ENCODE results near the gene SAC3D1. TPM values are rescaled to one million over a fixed set of nuclear protein-coding genes. Genes with fewer than 3 reads are reported as not detected.
"Not testable (repeated sequence)": the region's sequence is repeated elsewhere in the genome, so short reads cannot be mapped to it uniquely, and the experiment has no call there.

SAC3D1 gene
- polyA plus RNA-seq, 1 donor from 2014 or later = 7.2 TPM

DNA sequence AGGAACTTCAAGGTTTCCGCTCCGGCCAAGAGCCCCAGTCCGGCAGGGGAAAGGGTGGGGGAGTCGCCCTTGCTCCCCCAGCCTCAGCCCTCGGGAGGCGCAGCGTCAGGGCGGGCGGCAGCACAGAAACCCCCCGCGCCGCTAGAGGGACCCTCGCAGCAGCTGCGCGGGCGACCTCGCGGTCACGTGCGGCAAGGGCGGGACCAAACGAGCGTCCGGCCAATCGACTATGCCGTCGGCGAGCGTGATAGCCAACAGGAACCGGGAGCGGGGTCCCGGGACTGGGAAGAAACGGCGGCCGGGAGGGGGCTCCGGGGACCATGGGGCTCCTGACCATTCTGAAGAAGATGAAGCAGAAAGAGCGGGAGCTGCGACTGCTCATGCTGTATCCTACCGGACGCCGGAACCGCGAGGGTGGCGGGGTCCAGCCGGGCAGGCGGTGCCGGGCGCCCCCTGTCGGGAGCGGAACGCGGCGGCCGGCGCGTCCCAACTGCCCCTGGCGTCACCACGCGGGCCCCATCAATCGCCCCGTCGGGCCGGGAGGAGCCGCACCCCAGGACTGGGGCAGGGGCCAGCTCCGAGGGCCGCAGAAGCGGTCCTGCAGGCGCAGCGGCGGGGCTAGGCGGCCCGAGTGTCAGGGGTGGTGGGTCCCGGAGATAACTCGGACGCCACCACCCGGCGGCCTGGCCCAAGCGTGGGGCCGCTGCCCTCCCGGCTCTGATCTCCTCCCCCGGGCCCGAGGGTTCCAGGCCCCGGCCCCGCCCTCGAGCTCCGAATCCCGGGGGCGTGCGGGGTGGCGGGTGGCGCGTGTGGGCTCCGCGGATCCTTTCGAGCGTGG lies 26.9 kb upstream of the SAC3D1 start, which contains the start of gene ARL2:
ARL2 (plus strand) TSS at position 273 of the 838 bp plus-strand sequence; CDS start at position 321, 48 bp downstream.
- H3K27ac Mint-ChIP-seq = peak within 1 kb of the TSS; percentile 96 to 99 (median 98)
- peaks cover 18 to 24% (median 19%) of the 10 kb centered on the region in 3 donors for H3K4me1 Mint-ChIP-seq
- no peaks in the 10 kb centered on the region for H3K9me3 Mint-ChIP-seq
- no peaks in the 10 kb centered on the region for H3K27me3 Mint-ChIP-seq
- H3K36me3 Mint-ChIP-seq = no peaks in the 10 kb centered on the region
- peak within 1 kb of the TSS; percentile 85 to 98 (median 96) for H3K4me3 Mint-ChIP-seq

DNA sequence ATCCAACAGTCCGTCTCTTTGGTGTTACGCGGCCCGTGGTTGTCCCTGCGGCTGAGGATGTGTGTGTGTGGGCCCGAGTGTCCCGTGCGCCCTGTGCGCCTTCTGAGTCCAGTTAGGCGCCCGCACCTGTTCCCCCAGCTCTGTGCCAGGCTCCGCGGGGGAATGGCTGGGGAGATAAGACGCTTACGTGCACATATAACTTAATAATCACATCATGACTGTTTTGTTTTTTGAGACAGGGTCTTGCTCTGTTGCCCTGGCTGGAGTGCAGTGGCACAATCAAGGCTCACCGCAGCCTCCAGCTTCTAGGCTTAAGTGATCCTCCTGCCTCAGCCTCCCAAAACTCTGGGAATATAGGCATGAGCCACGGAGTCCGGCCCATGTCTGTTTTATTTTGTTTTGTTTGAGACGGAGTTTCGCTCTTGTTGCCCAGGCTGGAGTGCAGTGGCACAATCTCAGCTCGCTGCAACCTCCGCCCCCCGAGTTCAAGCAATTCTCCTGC lies 26.2 kb upstream of the SAC3D1 start:
- peak overlapping the region; percentile 23 to 95 (median 93) for H3K27ac Mint-ChIP-seq
- peaks cover under 1% of the 10 kb centered on the region for H3K36me3 Mint-ChIP-seq
- H3K27me3 Mint-ChIP-seq = no peaks in the 10 kb centered on the region
- H3K4me3 Mint-ChIP-seq = peak overlapping the region; percentile 84 to 95 (median 92)
- H3K4me1 Mint-ChIP-seq = peaks cover 18 to 24% (median 19%) of the 10 kb centered on the region in 3 donors
- no peaks in the 10 kb centered on the region for H3K9me3 Mint-ChIP-seq

- H3K36me3 Mint-ChIP-seq = peaks cover 1% of the 10 kb centered on the region
- no peak overlapping the region for H3K27ac Mint-ChIP-seq
- H3K9me3 Mint-ChIP-seq = no peaks in the 10 kb centered on the region
- no peaks in the 10 kb centered on the region for H3K27me3 Mint-ChIP-seq
- H3K4me3 Mint-ChIP-seq = peak overlapping the region in 1 of 4 donors; percentile 6
- peaks cover 18 to 24% (median 19%) of the 10 kb centered on the region in 3 donors for H3K4me1 Mint-ChIP-seq
Observed at GRCh38 chr11:65016705-65017104, 24.3 kb upstream of the SAC3D1 start.

DNA sequence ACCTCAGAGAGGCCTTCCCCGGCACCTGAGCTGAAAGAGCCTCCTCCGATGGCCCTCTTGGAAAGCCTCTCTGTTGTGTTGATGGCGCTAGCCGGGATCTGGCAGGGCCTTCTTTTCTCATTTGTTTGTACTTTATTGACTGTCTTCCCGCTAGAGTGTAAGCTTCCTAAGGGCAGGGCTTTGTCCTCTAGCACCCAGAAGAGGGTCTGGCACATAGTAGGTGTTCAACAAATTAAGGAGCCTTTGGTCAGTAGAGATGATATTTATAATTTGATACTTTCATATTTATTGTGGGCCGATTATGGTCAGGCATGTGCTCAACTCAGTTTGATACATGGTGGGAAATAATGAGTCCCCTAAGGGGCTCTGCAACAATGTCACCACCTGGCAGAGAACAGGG lies 23.1 kb upstream of the SAC3D1 start:
- no peak overlapping the region for H3K27ac Mint-ChIP-seq
- H3K4me1 Mint-ChIP-seq = peaks cover 17 to 21% (median 18%) of the 10 kb centered on the region in 3 donors
- peak overlapping the region in 2 of 4 donors; percentile 20 to 70 for H3K4me3 Mint-ChIP-seq

GRCh38 chr11:65019824-65020223 lies 21.2 kb upstream of the SAC3D1 start:
- H3K36me3 Mint-ChIP-seq = peaks cover 1% of the 10 kb centered on the region
- no peaks in the 10 kb centered on the region for H3K9me3 Mint-ChIP-seq
- no peaks in the 10 kb centered on the region for H3K27me3 Mint-ChIP-seq
- H3K4me1 Mint-ChIP-seq = peaks cover 9 to 13% (median 13%) of the 10 kb centered on the region in 3 donors
- H3K27ac Mint-ChIP-seq = no peak overlapping the region
- no peak overlapping the region for H3K4me3 Mint-ChIP-seq

More for the DNA sequence above, 23.1 kb upstream of the SAC3D1 start:
- Mint-ChIP-seq H3K9me3 (no peaks in the 10 kb centered on the region), H3K36me3 (peaks cover 1% of the 10 kb centered on the region), H3K27me3 (no peaks in the 10 kb centered on the region)

- no peak overlapping the region for H3K27ac Mint-ChIP-seq
- no peaks in the 10 kb centered on the region for H3K9me3 Mint-ChIP-seq
- peaks cover 1% of the 10 kb centered on the region for H3K36me3 Mint-ChIP-seq
- no peak overlapping the region for H3K4me3 Mint-ChIP-seq
- no peaks in the 10 kb centered on the region for H3K27me3 Mint-ChIP-seq
- H3K4me1 Mint-ChIP-seq = peaks cover 9 to 13% (median 9%) of the 10 kb centered on the region in 3 donors
Observed at GRCh38 chr11:65021003-65021402, 20.0 kb upstream of the SAC3D1 start.

DNA sequence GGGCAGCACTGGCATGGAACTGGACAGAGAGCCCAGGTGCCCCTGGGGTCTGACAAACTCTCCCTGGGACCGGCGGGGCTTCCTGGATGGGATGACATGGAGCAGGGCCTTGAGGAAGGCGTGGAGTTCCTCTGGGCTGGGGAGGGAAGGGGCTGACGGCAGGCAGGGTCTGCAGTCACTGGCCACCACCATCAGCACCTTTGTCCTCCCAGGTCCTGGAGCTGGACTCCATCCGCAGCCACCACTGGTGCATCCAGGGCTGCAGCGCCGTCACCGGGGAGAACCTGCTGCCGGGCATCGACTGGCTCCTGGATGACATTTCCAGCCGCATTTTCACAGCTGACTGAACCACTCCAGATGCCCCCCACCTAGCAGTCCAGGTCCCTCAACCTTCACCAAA lies 19.5 kb upstream of the SAC3D1 start:
- Mint-ChIP-seq H3K27me3 (no peaks in the 10 kb centered on the region), H3K27ac (no peak overlapping the region), H3K4me1 (peaks cover 5 to 9% (median 8%) of the 10 kb centered on the region in 3 donors), H3K4me3 (no peak overlapping the region), H3K9me3 (no peaks in the 10 kb centered on the region), H3K36me3 (peaks cover 1% of the 10 kb centered on the region)

GRCh38 chr11:65023502-65023901 lies 17.5 kb upstream of the SAC3D1 start:
- H3K36me3 Mint-ChIP-seq, H3K27me3 Mint-ChIP-seq, H3K27ac Mint-ChIP-seq, H3K9me3 Mint-ChIP-seq: not testable (repeated sequence)
- Mint-ChIP-seq H3K4me1 (peaks cover 7 to 17% (median 15%) of the 10 kb centered on the region in 3 donors), H3K4me3 (peak overlapping the region in 1 of 4 donors; percentile 11)

- peaks cover 2% of the 10 kb centered on the region for H3K36me3 Mint-ChIP-seq
- H3K4me3 Mint-ChIP-seq = peak overlapping the region; percentile 82 to 95 (median 90)
- H3K9me3 Mint-ChIP-seq = no peaks in the 10 kb centered on the region
- H3K4me1 Mint-ChIP-seq = peaks cover 7 to 17% (median 17%) of the 10 kb centered on the region in 3 donors
- H3K27me3 Mint-ChIP-seq = no peaks in the 10 kb centered on the region
- peak overlapping the region; percentile 84 to 92 (median 86) for H3K27ac Mint-ChIP-seq
Observed at GRCh38 chr11:65026810-65027209, 14.2 kb upstream of the SAC3D1 start.

DNA sequence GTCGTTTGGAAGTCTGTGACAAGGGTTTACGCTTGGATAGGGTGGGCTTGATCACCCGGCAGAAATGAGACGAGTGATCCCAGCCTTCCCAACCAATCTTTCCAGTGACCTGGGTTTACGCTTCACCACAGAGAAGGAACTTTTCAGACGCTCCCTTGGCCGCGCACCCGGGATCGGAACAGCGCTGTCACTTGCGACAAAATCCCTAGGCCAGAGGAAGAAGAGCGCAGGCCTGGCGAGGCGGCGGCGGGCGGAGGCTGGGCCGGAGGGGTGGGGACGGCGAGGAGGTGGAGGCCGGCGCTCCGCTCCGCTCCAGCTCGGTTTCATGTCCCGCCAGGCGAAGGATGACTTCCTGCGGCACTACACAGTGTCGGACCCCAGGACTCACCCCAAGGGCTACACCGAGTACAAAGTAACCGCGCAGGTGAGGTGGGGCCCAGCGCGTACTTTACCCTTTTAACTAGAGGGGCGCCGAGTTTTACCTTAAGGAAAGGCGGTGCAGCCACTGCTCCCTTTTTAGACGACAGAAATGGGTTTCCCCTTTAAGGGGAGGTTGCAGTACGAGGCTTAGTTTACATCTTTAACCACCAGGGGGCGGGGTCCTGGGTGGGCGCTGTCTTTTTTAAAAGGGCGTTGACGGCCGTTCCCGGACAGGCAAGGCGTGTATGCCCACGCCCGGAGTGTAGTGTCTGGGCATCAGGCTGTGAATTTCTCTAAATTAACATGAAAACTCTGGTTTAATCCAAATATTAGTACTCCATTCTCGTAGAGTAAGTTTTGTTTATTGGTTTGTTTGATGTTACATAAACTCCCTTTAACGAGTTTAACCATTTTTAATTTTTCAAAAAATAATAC lies 13.6 kb upstream of the SAC3D1 start, which contains the start of gene SNX15:
SNX15 (plus strand) TSS at position 227 of the 855 bp plus-strand sequence; CDS start at position 326, 99 bp downstream.
- H3K4me1 Mint-ChIP-seq = peaks cover 7 to 17% (median 17%) of the 10 kb centered on the region in 3 donors

DNA sequence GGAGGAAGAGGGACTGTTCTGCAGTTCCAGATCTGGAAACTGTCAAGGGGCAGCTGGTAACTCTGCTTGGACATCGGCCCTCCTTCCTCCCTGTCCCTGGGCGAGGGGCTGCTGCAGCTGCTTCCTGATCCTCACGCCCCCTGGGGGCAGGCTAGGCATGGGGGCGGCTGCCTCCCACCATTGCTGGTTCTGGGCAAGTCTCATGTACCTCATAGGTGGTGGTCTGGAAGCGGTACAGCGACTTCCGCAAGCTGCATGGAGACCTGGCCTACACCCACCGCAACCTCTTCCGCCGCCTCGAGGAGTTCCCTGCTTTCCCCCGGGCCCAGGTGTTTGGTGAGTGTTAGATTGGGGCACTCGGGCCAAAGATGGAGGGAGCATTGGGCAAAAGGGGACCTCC lies 8.8 kb upstream of the SAC3D1 start:
- Mint-ChIP-seq H3K4me3 (no peak overlapping the region), H3K27ac (no peak overlapping the region), H3K4me1 (peaks cover 5 to 12% (median 8%) of the 10 kb centered on the region in 3 donors), H3K9me3 (no peaks in the 10 kb centered on the region), H3K27me3 (no peaks in the 10 kb centered on the region), H3K36me3 (peaks cover 7% of the 10 kb centered on the region)

More for the DNA sequence above, 13.6 kb upstream of the SAC3D1 start, which contains the start of gene SNX15:
- Mint-ChIP-seq H3K36me3 (peaks cover 5% of the 10 kb centered on the region), H3K27ac (peak within 1 kb of the TSS; percentile 84 to 92 (median 86)), H3K27me3 (no peaks in the 10 kb centered on the region), H3K9me3 (no peaks in the 10 kb centered on the region), H3K4me3 (peak within 1 kb of the TSS; percentile 82 to 95 (median 90))

DNA sequence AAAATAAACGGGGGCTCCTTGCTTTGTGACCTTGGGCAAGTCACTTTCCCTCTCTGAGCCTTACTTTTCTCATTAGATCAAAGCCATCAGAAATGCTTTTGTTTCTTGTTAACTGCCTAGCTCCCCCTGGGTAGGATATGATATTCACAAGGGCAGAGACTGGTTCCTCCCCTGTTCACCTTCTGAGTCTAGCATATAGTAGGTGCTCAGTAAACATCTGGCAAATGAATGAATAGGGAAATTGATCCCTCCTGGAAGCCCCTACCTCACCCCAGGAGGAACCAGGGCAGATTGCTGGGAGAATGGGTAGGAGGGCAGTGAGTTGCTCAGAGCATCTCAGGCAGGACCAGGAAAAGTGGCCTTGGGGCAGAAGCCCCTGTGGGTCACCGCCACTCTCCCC lies 6.6 kb upstream of the SAC3D1 start:
- Mint-ChIP-seq H3K27me3 (no peaks in the 10 kb centered on the region), H3K9me3 (no peaks in the 10 kb centered on the region)

DNA sequence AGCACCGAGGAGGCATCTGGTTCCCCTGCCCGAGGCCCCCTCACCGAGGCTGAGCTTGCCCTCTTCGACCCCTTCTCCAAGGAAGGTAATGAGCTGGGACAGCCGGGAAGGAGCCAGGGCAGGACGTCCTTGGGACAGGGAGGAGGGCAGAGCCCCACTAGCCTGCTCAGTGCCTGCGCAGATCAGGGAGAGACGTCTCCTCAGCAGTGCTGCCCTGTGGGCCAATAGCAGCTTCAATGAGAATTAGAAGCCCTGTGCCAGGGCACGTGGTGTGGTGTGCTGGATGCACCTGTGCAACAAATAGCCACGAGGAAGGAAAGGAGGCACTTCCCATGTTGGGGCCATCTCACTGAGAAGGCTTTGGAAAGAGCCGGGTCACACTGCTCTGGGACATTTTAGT lies 5.4 kb upstream of the SAC3D1 start:
- no peaks in the 10 kb centered on the region for H3K27me3 Mint-ChIP-seq
- peaks cover 5% of the 10 kb centered on the region for H3K36me3 Mint-ChIP-seq
- no peak overlapping the region for H3K4me3 Mint-ChIP-seq
- peaks cover 2 to 9% (median 8%) of the 10 kb centered on the region in 3 donors for H3K4me1 Mint-ChIP-seq
- peak overlapping the region in 1 of 3 donors; percentile 21 for H3K27ac Mint-ChIP-seq
- no peaks in the 10 kb centered on the region for H3K9me3 Mint-ChIP-seq

More for the DNA sequence above, 6.6 kb upstream of the SAC3D1 start:
- Mint-ChIP-seq H3K27ac (no peak overlapping the region), H3K36me3 (peaks cover 5% of the 10 kb centered on the region), H3K4me3 (no peak overlapping the region), H3K4me1 (peaks cover 0 to 8% (median 7%) of the 10 kb centered on the region in 3 donors)

DNA sequence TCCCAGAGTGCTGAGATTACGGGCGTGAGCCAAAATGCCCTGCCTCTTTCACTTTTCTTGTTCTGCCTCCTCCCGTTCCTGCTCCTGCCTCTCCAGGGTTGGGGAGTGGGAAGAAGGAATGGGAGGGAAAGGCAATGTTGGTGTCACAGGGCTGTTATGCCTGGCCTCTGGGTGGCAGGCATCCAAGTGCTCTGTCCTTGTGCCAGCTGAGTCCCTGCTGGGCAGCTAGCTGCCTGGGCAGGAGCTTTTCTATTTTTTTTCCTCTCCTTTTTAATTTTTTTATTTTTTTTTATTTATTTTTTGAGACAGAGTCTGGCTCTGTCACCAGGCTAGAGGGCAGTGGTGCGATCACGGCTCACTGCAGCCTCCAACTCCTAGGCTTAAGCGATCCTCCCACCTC lies 4.1 kb upstream of the SAC3D1 start:
- H3K9me3 Mint-ChIP-seq = no peaks in the 10 kb centered on the region
- no peaks in the 10 kb centered on the region for H3K27me3 Mint-ChIP-seq
- no peak overlapping the region for H3K4me3 Mint-ChIP-seq
- peaks cover 5% of the 10 kb centered on the region for H3K36me3 Mint-ChIP-seq
- H3K27ac Mint-ChIP-seq = peak overlapping the region in 1 of 3 donors; percentile 50
- peaks cover 7 to 12% (median 11%) of the 10 kb centered on the region in 3 donors for H3K4me1 Mint-ChIP-seq
